H1 (cell line): ENCODE data around the gene AGAP3.

Experiments used
- CHD1 ChIP-seq: IDR thresholded peaks from 2 replicates; pipeline ENCODE4 v1.6.1; 2012; ENCODE audit warnings: low read depth, low read length, improper control_type of control experiment
- EZH2 ChIP-seq: fragments of 200-600 bp; sonication (generic); IDR thresholded peaks from 2 replicates; pipeline ENCODE4 v1.7.1; 2012; ENCODE audit warnings: low read depth, mild to moderate bottlenecking, moderate library complexity, low read length, inconsistent platforms; ENCODE audit not compliant: severe bottlenecking
- MAFK ChIP-seq: IDR thresholded peaks from 2 replicates; pipeline ENCODE4 v1.6.1; 2012; ENCODE audit warnings: low read depth, mild to moderate bottlenecking, improper control_type of control experiment, low read length
- POLR2A ChIP-seq, 2 experiments: IDR thresholded peaks; 1 replicate in 1 of 2; 2 replicates in 1 of 2; pipeline ENCODE4 v1.6.1; 2011; ENCODE audit warnings: low read depth in 2 of 2, low read length in 2 of 2, mild to moderate bottlenecking in 2 of 2; ENCODE audit errors: control extremely low read depth in 1 of 2
- POLR2AphosphoS5 ChIP-seq: IDR thresholded peaks from 2 replicates; pipeline ENCODE4 v1.6.1; 2011; ENCODE audit warnings: low read depth, low read length
- TF ChIP-seq, protein P1 (sequence below), 3 experiments: IDR thresholded peaks; 1 replicate in 2 of 3; 2 replicates in 1 of 3; pipeline versions ENCODE4 v1.5.1 to v1.6.1; 2011; ENCODE audit warnings: low read length in 3 of 3, mild to moderate bottlenecking in 3 of 3, inconsistent platforms in 2 of 3, low read depth in 1 of 3, moderate library complexity in 1 of 3; ENCODE audit not compliant: insufficient read depth in 1 of 3; ENCODE audit errors: control extremely low read depth in 1 of 3
- TF ChIP-seq, protein P2 (sequence below): IDR thresholded peaks from 2 replicates; pipeline ENCODE4 v1.6.1; 2011; ENCODE audit warnings: low read length, improper control_type of control experiment
- TF ChIP-seq, protein P3 (sequence below): IDR thresholded peaks from 2 replicates; pipeline ENCODE4 v1.6.1; 2012; ENCODE audit warnings: inconsistent platforms

DNA sequence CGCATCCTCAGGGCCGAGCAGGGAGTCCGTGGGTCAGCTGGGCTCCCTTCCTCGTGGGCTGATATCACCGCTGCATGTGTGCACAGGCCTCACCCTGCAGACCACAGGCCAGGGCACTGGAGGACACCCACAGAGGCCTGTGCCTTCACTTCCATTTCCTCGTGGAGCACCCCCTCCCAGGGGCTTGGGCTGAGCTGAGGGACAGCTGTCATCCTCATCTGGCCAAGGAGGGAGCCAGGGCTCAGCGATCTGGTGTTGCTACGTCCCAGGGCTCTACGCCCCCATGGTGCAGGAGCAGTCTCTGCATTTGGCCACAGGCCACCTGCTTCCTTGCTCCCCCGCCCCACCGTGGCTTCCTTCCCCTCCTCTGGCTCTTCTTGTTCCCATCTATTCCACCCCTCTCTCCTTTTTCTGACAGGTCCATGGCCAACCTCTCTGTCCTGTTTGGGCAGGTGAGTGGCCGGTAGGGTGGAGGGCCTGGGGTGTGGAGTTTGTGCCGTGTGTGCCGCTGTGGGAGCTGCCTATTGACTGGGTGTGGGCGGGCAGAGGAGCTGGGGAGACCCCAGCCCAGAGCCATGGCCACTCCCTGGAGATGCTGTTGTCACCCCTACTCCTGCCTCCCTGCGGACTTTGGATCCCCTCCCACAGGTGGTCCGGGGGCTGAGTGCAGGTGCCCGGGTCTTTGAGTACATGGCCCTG is 46.3 kb upstream of the AGAP3 start:
- TF ChIP-seq, protein P1, sequence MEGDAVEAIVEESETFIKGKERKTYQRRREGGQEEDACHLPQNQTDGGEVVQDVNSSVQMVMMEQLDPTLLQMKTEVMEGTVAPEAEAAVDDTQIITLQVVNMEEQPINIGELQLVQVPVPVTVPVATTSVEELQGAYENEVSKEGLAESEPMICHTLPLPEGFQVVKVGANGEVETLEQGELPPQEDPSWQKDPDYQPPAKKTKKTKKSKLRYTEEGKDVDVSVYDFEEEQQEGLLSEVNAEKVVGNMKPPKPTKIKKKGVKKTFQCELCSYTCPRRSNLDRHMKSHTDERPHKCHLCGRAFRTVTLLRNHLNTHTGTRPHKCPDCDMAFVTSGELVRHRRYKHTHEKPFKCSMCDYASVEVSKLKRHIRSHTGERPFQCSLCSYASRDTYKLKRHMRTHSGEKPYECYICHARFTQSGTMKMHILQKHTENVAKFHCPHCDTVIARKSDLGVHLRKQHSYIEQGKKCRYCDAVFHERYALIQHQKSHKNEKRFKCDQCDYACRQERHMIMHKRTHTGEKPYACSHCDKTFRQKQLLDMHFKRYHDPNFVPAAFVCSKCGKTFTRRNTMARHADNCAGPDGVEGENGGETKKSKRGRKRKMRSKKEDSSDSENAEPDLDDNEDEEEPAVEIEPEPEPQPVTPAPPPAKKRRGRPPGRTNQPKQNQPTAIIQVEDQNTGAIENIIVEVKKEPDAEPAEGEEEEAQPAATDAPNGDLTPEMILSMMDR (IDR thresholded peaks at IDR 0.05; ENCODE audit: control extremely low read depth in 1 of 3, insufficient read depth in 1 of 3, low read depth in 1 of 3, low read length in 3 of 3): no peak
- TF ChIP-seq, protein P2, sequence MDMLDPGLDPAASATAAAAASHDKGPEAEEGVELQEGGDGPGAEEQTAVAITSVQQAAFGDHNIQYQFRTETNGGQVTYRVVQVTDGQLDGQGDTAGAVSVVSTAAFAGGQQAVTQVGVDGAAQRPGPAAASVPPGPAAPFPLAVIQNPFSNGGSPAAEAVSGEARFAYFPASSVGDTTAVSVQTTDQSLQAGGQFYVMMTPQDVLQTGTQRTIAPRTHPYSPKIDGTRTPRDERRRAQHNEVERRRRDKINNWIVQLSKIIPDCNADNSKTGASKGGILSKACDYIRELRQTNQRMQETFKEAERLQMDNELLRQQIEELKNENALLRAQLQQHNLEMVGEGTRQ: no peak
- TF ChIP-seq EZH2 (no peak), CHD1 (no peak), POLR2AphosphoS5 (no peak), POLR2A (IDR thresholded peaks at IDR 0.05; ENCODE audit: control extremely low read depth in 1 of 2, low read depth in 2 of 2, low read length in 2 of 2) (no peak), MAFK (no peak)
- TF ChIP-seq, protein P3, sequence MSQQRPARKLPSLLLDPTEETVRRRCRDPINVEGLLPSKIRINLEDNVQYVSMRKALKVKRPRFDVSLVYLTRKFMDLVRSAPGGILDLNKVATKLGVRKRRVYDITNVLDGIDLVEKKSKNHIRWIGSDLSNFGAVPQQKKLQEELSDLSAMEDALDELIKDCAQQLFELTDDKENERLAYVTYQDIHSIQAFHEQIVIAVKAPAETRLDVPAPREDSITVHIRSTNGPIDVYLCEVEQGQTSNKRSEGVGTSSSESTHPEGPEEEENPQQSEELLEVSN: no peak
